ENCODE results near the gene TNF.
A peak's percentile ranks its signal among the peaks of the same experiment; 100 is the strongest.

TNF gene

GRCh38 chr6:31541658-31542521 is 33.5 kb upstream of the TNF start, which contains the start of gene DDX39B:
TSS of gene DDX39B (minus strand) at chr6:31542003. CDS start at chr6:31540532, 1,471 bp downstream.
- H3K4me3 ChIP-seq (ENCODE audit: low read depth, low read length), result peak within 1 kb of the TSS; percentile 99
- H3K9ac ChIP-seq, result peak within 1 kb of the TSS; percentile 90
- H3K4me2 ChIP-seq (ENCODE audit: low read length), result peak within 1 kb of the TSS; percentile 59
- TF ChIP-seq CTCF (IDR thresholded peaks at IDR 0.05), result no peak
- H3K79me2 ChIP-seq, result peaks cover 40% of the 10 kb centered on the region
- peaks cover 20% of the 10 kb centered on the region for H3K4me1 ChIP-seq
- no peaks in the 10 kb centered on the region for H3K36me3 ChIP-seq (ENCODE audit: control insufficient read depth, insufficient read depth, low read length)
- no peaks in the 10 kb centered on the region for H3K27me3 ChIP-seq (ENCODE audit: control insufficient read depth, insufficient read depth, low read length)
- H3K9me3 ChIP-seq (ENCODE audit: control insufficient read depth, low read length), result no peaks in the 10 kb centered on the region
- peak within 1 kb of the TSS; percentile 82 for H2AFZ ChIP-seq
- peak within 1 kb of the TSS; percentile 92 for H3K27ac ChIP-seq

- H3K27ac ChIP-seq, result peak overlapping the region; percentile 92
- H3K79me2 ChIP-seq, result peaks cover 47% of the 10 kb centered on the region
- peaks cover 22% of the 10 kb centered on the region for H3K4me1 ChIP-seq
- H3K9me3 ChIP-seq (ENCODE audit: control insufficient read depth, low read length), result no peaks in the 10 kb centered on the region
- no peak overlapping the region for H3K4me3 ChIP-seq (ENCODE audit: low read depth, low read length)
- H3K4me2 ChIP-seq (ENCODE audit: low read length), result no peak overlapping the region
- TF ChIP-seq CTCF (IDR thresholded peaks at IDR 0.05), result no peak
- H3K27me3 ChIP-seq (ENCODE audit: control insufficient read depth, insufficient read depth, low read length), result no peaks in the 10 kb centered on the region
- H3K36me3 ChIP-seq (ENCODE audit: control insufficient read depth, insufficient read depth, low read length), result no peaks in the 10 kb centered on the region
- H2AFZ ChIP-seq, result no peak overlapping the region
- H3K9ac ChIP-seq, result no peak overlapping the region
Measured at GRCh38 chr6:31543639-31544038, 31.7 kb upstream of the TNF start.

- Histone ChIP-seq H3K27ac (no peak overlapping the region), H3K79me2 (peaks cover 38% of the 10 kb centered on the region), H3K9ac (no peak overlapping the region), H3K4me1 (peaks cover 24% of the 10 kb centered on the region), H3K36me3 (ENCODE audit: control insufficient read depth, insufficient read depth, low read length) (no peaks in the 10 kb centered on the region), H3K9me3 (ENCODE audit: control insufficient read depth, low read length) (no peaks in the 10 kb centered on the region), H2AFZ (no peak overlapping the region), H3K4me2 (ENCODE audit: low read length) (no peak overlapping the region), H3K4me3 (ENCODE audit: low read depth, low read length) (no peak overlapping the region), H3K27me3 (ENCODE audit: control insufficient read depth, insufficient read depth, low read length) (no peaks in the 10 kb centered on the region)
- TF ChIP-seq CTCF (IDR thresholded peaks at IDR 0.05), result no peak
Measured at GRCh38 chr6:31544676-31545075, 30.7 kb upstream of the TNF start.

- TF ChIP-seq CTCF (IDR thresholded peaks at IDR 0.05), result no peak
- H2AFZ ChIP-seq, result no peak overlapping the region
- H3K36me3 ChIP-seq (ENCODE audit: control insufficient read depth, insufficient read depth, low read length), result no peaks in the 10 kb centered on the region
- H3K4me2 ChIP-seq (ENCODE audit: low read length), result no peak overlapping the region
- H3K4me1 ChIP-seq, result peaks cover 18% of the 10 kb centered on the region
- peaks cover 32% of the 10 kb centered on the region for H3K79me2 ChIP-seq
- H3K4me3 ChIP-seq (ENCODE audit: low read depth, low read length), result no peak overlapping the region
- H3K27ac ChIP-seq, result no peak overlapping the region
- H3K27me3 ChIP-seq (ENCODE audit: control insufficient read depth, insufficient read depth, low read length), result no peaks in the 10 kb centered on the region
- no peaks in the 10 kb centered on the region for H3K9me3 ChIP-seq (ENCODE audit: control insufficient read depth, low read length)
- no peak overlapping the region for H3K9ac ChIP-seq
Measured at GRCh38 chr6:31545291-31545690, 30.1 kb upstream of the TNF start.
